ENCODE data around the gene TPST1.
"Not testable (repeated sequence)": the region's sequence is repeated elsewhere in the genome, so short reads cannot be mapped to it uniquely, and the experiment has no call there.

Gene TPST1

DNA sequence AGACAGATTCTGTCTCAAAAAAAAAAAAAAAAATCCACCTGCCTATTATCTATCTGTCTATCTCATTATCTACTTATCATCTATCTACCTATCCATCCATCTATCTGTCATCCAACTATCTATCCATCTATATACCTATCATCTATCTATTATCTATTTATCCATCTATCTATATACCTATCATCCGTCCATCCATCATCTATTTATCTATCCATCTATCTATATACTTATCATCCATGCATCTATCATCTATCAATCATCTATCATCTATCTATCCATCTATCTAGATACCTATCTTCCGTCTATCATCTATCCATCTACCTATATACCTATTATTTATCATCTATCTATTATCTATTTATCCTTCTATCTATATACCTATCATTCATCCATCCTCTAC, 16.5 kb upstream of the TPST1 start:
- no peak for DNase-seq (ENCODE audit: low spot score)

DNA sequence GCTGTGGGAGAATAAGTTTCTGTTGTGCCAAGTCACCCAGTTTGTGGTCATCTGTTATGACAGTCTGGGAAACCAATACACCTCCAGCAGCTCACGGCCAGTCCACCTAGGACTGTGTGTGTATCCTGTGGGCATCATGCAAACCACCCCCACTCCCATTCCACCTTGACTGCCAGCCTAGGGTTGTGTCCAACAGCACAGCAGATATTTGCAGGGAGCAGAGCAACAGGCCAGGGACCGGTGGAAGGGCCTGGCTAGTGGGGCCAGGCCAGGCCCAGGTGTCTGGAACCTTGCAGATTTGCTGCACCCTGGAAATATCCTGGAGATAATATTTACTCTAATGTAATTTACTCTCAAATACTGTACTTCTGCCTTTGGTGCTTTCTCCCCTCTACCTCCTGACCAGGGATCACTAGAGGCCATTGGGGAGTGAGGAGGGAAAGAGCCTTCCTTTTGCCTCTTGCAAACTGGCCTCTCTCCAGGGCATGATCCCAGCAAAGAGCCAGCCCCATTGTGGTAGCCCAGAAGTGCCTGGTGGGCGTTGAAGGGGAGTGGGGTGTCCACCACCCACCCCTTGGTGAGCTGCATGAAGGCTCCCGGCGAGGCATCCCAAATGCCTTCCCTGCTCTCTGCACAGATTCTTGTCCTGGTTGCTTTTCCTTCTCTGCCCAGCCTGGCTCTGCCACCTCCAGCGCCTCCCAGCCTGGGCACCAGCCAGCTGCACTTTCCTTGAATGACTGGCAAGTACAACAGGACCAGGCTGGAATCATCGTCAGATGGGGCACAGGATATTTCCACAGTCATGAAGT, 15.2 kb upstream of the TPST1 start:
- DNase-seq (ENCODE audit: low spot score): no peak

DNA sequence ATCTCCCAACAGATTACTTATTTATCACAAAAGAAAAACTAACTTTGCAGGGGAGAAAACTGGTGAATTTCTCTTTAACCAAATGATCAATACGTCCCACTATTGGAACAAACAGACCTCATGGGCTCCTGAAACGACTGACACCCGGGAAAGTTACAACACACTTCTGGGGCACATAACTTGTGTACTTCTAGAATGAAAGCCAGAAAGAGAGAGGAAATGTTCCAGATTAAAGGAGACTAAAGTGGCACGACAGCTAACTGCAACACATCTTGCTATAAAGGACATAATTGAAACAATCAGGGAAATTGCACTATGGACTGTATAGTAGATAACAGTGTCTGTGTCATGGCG, 14.7 kb upstream of the TPST1 start:
- DNase-seq (ENCODE audit: low spot score): no peak

DNA sequence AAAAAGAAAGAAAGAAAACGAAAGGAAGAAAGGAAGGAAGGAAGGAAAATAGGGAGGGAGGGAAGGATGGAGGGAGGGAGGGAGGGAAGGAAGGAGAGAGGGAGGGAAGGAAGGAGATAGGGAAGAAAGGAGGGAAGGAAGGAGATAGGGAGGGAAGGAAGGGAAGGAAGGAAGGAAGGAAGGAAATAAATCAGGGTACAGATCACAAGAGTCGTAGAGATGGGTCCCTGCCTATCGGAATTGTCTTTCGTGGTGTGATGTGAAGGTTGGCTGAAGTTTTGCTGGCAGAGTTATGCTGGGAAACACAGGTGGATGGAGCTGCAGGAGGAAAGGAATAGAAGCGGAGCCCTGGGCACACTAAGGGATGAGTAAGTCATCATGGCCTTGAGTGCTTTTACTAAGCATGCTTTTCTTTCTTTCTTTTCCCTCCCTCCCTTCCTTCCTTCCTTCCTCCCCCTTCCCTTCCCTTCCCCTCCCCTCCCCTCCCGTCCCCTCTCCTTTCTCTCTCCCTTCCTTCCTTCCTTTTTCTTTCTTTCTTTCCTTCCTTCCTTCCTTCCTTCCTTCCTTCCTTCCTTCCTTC, 11.9 kb upstream of the TPST1 start:
- no peak for DNase-seq (ENCODE audit: low spot score)

DNA sequence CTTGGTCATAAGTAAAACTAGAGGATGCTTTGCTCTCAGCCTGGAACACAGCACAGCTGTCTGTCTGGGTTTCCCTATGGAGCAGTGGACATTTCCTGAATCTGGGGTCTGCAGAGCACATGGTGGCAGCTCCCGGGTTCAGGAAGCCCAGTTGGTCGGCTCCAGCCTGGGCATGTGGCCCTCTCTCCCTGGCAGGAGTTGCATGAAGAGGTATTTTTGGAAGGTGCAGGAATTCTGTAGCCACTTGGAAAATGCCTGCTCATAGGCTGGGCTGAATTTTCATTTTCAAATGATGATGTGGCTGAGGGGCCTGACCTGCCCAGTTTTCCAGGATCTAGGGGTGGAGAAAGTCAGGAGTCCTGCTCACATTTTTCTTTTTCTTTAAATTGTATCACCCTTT, 6.7 kb upstream of the TPST1 start:
- DNase-seq (ENCODE audit: low spot score): no peak

DNA sequence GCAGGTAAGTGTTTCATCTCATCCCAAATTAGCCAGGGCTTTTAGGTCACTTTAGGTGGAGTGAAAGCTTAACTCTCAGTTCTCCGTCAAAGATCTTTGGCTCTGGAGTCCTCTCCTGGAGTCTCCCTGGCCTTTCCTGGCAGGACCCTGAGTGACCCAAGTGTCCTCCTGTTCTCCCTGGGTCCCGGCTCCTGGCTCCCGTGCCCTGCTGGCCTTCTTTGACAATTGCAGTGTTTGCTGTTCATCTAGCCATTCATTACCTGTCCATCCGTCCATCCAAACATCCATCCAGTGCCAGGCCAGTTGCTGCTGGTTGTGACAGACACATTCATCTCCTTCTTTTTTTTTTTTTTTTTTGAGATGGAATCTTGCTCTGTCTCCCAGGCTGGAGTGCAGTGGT, 6.2 kb upstream of the TPST1 start:
- DNase-seq (ENCODE audit: low spot score): no peak

DNA sequence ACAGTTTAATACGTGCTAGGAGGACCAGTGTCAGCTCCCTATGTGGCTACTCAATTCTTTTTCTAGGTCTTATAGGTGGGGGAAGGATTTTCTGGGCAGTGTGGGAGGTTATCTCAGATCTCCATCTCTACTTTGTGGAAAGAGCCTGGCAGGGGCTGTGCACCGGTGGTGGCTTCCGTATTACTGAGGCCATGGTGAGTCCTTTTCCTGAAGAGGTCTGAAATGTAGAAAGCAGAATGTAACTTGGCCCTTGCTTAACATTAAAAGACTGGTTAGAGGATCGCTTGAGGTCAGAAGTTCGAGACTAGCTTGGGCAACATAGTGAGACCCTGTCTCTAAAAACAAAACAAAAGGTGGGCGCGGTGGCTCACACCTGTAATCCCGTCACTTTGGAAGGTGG, 2.7 kb upstream of the TPST1 start:
- DNase-seq (ENCODE audit: low spot score): no peak

DNA sequence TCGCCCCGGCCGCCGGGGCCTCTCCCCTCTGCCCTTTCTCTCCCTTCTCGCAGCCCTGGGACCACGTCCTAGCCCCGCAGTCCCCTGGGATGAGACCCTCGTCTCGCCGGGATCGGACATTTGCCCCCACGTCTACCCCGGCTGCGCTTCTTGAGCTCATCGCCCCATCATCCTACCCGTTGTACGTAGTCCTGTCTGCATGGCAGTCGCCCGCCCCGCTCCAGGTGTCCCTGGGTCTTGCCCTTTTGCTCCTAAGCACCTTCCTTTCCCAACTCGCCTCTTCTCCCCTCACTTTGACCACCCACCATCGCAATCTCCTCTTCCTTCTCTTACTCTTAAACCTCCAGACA, 582 bp downstream of the TPST1 start:
- no peak for DNase-seq (ENCODE audit: low spot score)

DNA sequence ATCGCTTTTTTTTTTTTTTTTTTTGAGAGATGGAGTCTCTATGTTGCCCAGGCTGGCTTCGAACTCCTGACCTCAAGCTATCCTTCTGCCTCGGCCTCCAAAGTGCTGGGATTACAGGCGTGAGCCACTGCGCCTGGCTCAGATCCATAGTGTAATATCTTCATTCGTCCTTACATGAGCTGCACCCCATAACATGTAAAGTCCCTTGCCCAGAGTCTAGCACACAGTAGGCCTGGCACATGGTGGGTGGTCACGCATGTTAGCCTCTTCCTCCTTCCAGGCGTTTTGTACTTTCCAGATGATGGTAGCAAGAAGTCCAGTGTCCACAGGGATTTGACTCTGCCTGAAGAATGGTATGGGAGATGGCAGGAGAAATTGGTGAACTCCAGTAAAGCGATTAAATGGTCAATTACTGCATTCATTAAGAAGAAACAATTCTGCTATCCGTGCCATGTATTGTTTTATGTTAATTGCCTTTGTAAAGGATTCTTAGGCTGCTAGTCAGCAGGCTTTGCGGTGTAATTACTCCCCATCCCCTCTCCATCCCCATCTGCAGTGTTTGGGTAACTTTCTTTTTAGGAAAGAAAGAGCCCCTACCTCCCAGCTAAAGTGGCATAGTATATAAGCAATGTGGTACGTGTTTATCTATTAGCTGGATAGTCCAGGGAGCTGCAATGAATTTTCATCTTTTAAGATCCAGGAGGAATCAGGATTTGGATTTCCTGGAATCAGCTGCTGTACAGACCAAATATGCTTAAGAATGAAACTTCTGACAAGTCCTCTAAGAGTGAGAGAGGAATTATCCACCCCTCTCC, 1.2 kb downstream of the TPST1 start:
- DNase-seq (ENCODE audit: low spot score): no peak

DNA sequence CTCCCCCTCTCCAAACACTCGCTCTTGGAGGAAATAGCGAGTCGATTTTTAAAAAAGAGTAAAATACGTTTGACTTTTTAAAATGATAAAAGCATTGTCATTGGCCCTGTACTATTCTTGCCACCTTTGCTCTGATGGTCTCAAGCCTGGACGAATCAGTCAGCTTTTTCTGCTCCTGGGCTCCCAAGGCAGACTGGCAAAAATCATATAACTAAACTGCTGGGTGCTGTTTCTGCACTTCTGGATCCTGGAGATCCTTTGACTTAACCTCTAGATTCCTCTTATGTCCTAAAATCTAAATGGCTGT, 1.8 kb downstream of the TPST1 start:
- DNase-seq (ENCODE audit: low spot score): no peak

DNA sequence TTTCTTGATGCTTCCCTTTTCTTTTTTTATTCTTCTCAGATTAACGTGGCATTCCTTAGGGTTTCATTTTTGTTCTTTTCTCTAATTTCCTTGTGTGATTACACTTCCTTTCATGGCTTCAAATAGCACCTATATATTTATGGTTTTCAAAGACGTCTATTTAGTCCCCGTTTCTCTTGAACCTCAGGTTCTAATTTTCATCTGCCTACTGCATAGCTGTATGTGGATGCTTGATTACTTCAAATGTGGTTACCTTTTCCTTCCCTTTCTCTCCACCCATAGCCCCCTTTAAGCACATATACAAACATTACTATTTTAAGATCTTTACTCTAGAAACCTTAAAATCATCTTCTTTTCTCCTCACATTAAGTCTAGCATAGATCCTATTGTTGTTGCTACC, 2.4 kb downstream of the TPST1 start:
- DNase-seq (ENCODE audit: low spot score): no peak

DNA sequence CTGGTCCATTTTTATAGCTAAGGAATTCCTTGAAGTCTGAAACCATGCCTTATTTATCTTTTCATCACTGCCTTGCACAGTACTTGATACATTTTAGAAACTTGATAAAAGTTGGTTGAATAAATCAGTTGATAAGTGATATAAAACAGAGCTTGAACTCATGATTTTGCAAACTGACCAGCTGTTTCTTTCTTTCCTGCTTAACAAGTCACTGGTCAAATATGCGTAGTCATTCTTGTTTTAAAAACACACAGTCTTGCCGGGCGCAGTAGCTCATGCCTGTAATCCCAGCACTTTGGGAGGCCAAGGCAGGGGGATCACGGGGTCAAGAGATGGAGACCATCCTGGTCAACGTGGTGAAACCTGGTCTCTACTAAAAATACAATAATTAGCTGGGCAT, 6.3 kb downstream of the TPST1 start:
- no peak for DNase-seq (ENCODE audit: low spot score)

DNA sequence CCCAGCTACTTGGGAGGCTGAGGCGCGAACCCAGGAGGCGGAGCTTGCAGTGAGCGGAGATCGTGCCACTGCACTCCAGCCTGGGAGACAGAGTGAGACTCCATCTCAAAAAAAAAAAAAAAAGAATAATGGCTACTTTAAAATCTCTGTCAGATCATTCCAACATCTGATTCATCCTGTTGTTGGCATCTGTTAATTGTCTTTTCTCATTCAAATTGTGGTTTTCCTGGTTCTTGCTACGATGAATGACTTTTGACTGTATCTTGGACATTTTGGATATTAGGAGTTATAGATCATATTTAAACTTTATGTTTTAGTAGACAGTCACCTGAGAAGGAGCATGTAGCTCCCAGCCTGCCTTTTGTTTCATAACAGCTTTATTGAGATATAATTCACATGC, 8.5 kb downstream of the TPST1 start:
- no peak for DNase-seq (ENCODE audit: low spot score)

DNA sequence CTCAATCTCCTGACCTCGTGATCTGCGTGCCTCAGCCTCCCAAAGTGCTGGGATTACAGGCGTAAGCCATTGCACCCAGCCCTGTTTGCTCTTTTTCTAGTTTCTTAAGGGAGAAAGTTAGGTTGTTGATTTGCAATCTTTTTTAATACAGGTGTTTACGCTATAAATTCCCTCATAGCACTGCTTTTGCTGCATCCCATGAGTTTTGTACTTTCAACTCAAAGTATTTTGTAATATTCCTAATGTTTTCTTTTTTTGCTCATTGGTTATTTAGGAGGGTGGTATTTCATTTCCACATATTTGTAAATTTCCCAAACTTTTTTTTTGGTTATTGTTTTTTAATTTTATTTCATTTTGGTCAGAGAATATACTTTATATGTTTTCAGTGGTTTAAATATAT, 11.6 kb downstream of the TPST1 start:
- no peak for DNase-seq (ENCODE audit: low spot score)

DNA sequence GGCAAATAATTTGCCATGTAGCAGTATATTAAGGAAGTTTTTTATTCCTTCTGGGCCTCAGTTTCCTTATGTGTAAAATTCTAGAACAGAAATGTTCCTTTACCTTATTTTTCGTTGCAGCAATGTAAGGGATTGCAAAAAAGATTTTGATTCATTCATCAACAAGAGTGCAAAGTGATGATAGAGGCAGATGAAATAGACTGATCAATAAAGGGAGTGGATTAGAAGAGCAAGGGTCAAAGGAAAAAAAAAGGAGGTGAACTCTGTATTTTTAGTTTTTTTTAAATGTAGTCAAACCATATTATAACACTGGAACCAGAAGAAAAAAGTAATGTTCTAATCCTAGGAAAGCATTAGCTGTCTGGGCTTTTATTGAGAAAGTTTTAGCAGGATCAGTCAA, 14.7 kb downstream of the TPST1 start:
- no peak for DNase-seq (ENCODE audit: low spot score)

DNA sequence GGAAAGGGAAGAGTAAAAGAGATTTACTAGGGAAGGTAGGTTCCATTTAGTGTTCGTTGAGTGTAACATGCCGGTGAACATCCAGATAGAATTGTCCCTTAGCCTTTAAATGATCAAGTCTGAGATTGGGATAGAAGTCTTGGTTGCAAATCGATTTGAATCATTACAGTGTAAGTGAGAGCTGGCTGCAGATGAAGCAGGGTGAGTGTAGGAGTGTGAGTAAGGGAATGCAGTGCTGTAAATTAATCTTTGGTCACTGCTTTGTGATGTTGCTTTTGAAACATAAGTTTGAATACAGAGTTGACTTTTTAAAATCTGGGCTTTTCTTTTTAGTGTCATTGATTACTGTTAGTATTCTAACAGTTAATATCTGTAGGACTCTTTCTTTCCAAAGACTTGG, 16.3 kb downstream of the TPST1 start:
- no peak for DNase-seq (ENCODE audit: low spot score)

DNA sequence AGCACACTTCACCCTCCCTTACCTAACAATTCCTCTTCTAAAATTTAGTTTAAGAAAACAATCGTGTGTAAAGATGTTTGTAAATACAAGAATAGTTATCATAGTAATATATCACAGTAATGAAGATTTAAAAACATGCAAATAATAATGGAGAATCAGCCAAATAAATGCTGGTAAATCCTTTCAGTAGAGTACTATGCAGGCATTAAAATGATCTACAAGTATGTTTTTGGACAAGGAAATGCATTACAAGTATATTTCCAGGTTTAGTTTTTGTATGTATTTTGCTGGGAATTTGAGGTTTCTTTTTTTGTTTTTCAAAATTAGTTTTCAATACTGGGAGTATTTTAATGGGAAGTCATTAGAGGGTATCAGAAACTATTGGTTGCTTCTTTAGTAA, 22.7 kb downstream of the TPST1 start:
- DNase-seq (ENCODE audit: low spot score): no peak

DNA sequence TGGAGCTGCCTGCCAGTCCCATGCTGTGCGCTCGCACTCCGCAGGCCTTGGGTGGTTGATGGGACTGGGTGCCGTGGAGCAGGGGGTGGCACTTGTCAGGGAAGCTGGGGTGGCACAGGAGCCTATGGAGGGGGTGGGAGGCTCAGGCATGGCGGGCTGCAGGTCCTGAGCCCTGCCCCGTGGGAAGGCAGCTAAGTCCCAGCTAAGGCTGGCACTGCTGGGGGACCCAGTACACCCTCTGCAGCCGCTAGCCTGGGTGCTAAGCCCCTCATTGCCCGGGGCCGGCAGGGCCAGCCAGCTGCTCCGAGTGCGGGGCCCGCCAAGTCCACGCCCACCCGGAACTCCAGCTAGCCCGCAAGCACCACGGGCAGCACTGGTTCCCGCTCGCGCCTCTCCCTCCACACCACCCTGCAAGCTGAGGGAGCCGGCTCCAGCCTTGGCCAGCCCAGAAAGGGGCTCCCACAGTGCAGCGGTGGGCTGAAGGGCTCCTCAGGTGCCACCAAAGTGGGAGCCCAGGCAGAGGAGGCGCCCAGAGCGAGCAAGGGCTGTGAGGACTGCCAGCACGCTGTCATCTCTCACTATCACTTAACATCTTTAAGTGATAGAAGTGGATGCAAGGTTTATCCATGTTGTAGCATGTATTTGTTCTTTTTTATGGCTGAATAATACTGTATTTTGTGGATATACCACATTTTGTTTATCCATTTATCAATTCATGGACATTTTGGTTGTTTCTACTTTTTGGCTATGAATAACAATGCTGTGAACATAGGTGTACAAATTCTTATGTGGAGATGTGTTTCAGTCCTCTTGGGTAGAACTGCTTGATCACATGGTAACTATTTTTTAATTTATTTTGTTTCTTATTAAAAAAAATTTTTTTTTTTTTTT, 26.4 kb downstream of the TPST1 start:
- DNase-seq (ENCODE audit: low spot score): not testable (repeated sequence)

DNA sequence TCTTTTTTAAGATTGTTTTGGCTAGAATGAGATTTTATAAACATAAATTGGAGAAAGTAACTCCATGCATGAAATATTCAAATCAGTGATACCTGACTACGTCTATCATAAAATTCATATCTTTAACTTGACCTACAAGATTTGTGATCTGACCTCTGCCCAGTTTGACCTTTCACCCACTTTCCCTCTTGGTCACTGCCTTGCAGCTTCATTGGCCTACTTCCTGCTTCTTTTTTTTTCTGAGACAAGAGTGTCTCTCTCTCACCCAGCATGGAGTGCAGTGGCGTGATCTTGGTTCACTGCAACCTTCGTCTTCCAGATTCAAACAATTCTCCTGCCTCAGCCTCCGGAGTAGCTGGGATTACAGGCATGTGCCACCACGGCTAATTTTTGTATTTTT, 28.5 kb downstream of the TPST1 start:
- no peak for DNase-seq (ENCODE audit: low spot score)

DNA sequence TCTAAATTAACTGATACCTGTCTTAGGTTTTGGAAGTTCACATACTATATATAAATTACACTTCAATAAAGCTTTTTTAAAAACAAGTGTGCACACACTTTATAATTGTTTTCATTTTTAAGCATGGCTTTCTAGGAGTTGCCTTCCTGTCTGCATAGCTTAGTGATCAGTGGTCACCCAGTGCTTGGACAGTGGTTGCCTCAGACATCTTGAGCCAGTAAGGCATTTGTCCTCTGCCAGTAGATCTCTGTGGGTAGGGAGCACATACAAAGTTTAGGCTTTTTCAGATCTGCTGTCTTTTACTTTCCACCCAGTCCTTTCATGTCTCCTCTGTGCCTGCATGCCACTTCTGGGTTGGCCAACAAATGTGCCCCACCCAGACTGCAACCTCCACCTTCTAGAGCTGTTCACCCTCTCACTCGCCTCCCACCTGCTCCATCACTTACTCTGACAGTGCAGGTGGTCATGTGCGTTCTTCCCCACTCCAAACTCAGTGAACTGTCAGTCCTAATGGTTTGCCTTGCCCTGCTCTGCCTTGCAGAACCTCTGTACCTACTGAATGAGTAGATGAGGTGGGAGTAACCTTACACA, 31.7 kb downstream of the TPST1 start:
- DNase-seq (ENCODE audit: low spot score): no peak

DNA sequence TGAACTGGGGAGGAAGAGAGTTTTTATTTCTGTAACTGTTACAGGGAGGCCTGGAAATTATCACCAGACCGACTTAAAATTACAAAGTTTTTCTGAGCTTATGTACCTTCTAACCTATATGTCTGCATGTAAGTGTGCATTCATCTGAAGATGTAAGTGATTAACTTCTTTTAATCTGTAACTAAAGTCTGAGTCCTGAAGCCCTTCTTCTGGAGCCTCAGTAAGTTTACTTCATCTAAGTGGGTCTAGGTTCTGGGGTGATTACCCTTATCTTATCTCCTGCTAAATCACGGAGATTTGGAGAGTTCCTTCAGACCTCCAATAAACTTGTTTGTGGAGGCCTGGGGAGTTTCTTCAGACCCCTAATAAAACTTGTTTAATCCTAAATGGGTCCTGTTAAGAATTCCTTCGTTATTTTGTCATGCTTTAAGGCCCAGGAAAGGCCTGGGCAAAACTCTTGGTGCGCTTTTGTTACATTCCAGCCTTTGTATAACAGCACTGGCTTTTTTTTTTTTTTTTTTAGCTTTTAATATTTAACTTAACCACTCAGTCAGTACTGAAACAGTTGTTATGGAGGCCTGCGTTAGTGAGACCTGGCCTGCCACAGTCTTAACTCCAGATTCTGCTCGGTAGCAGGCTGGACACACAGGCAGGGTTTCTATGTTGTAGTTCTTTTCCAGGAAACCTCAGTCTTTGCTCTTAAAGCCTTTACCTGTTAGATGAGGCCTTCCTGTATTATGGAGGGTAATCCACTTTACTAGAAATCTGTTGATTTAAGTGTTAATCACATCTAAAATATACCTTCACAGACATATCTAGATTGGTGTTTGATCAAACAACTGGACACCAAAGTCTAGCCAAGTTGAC, 33.0 kb downstream of the TPST1 start:
- DNase-seq (ENCODE audit: low spot score): no peak

Measured in CD4-positive, alpha-beta T cell treated with Interleukin-6 at 100 ng/mL for 8 hours (primary cell).